Parathyroid adenoma (tissue), 2 donors: Measurements from ENCODE around the gene ST3GAL3.

Experiments
- H2AFZ ChIP-seq: fragments of 300-600 bp; sonication (generic); one replicate; pipeline ENCODE4 v1.7.0; 2017; ENCODE audit warnings: antibody characterized with exemption, mild to moderate bottlenecking
- H3K27ac ChIP-seq: fragments of 300-600 bp; sonication (generic); one replicate; pipeline ENCODE4 v1.7.0; 2017
- H3K27me3 ChIP-seq: fragments of 300-600 bp; sonication (generic); one replicate; pipeline ENCODE4 v1.7.0; 2017; ENCODE audit warnings: low read length; ENCODE audit not compliant: control insufficient read depth, insufficient read depth
- H3K36me3 ChIP-seq: fragments of 300-600 bp; sonication (generic); one replicate; pipeline ENCODE4 v1.7.0; 2017; ENCODE audit warnings: low read length; ENCODE audit not compliant: control insufficient read depth, insufficient read depth
- H3K4me1 ChIP-seq: fragments of 300-600 bp; sonication (generic); one replicate; pipeline ENCODE4 v1.7.0; 2017; ENCODE audit warnings: control low read depth
- H3K4me2 ChIP-seq: fragments of 300-600 bp; sonication (generic); one replicate; pipeline ENCODE4 v1.7.0; 2017; ENCODE audit warnings: low read length
- H3K4me3 ChIP-seq: fragments of 300-600 bp; sonication (generic); one replicate; pipeline ENCODE4 v1.7.0; 2017; ENCODE audit warnings: low read depth, low read length
- H3K79me2 ChIP-seq: fragments of 300-600 bp; sonication (generic); one replicate; pipeline ENCODE4 v1.7.0; 2017; ENCODE audit warnings: control low read depth
- H3K9ac ChIP-seq: fragments of 300-600 bp; sonication (generic); one replicate; pipeline ENCODE4 v1.7.0; 2017; ENCODE audit warnings: mild to moderate bottlenecking
- H3K9me3 ChIP-seq: fragments of 300-600 bp; sonication (generic); one replicate; pipeline ENCODE4 v1.7.0; 2017; ENCODE audit warnings: low read length; ENCODE audit not compliant: control insufficient read depth
- TF ChIP-seq, protein P1 (sequence below): fragments of 300-600 bp; sonication (generic); IDR thresholded peaks from one replicate; pipeline ENCODE4 v1.7.0; 2017; ENCODE audit warnings: antibody characterized with exemption, mild to moderate bottlenecking
- donor health status: primary hyperparathyroidism.

ST3GAL3 gene

DNA sequence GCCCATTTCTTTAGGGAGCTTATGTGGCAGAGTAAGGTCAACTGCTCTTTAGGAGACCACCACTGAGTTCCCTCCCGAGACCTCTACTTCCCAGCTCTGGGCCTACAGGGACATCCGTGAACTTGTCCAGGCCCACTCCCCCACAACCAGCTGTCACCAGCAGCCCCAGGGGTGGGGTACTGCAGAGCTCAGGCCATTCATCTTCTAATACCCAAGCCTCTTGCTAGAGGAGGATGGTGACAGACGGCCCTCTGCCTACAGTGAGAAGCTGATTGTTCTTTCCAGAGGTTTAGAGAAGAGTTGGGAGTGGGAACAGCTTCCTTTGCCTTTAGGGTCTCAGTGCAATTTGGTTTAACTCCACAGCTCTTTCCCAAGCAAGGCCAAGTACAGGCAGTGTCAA lies 193.1 kb downstream of the ST3GAL3 start:
- no peak overlapping the region for H3K9ac ChIP-seq
- no peak overlapping the region for H3K4me2 ChIP-seq
- no peak overlapping the region for H3K27ac ChIP-seq
- H3K4me3 ChIP-seq, result no peak overlapping the region
- no peaks in the 10 kb centered on the region for H3K27me3 ChIP-seq
- TF ChIP-seq, protein P1, sequence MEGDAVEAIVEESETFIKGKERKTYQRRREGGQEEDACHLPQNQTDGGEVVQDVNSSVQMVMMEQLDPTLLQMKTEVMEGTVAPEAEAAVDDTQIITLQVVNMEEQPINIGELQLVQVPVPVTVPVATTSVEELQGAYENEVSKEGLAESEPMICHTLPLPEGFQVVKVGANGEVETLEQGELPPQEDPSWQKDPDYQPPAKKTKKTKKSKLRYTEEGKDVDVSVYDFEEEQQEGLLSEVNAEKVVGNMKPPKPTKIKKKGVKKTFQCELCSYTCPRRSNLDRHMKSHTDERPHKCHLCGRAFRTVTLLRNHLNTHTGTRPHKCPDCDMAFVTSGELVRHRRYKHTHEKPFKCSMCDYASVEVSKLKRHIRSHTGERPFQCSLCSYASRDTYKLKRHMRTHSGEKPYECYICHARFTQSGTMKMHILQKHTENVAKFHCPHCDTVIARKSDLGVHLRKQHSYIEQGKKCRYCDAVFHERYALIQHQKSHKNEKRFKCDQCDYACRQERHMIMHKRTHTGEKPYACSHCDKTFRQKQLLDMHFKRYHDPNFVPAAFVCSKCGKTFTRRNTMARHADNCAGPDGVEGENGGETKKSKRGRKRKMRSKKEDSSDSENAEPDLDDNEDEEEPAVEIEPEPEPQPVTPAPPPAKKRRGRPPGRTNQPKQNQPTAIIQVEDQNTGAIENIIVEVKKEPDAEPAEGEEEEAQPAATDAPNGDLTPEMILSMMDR, result no peak
- no peaks in the 10 kb centered on the region for H3K9me3 ChIP-seq
- H3K4me1 ChIP-seq, result no peaks in the 10 kb centered on the region
- H2AFZ ChIP-seq, result no peak overlapping the region
- no peaks in the 10 kb centered on the region for H3K79me2 ChIP-seq
- H3K36me3 ChIP-seq, result no peaks in the 10 kb centered on the region

- no peak overlapping the region for H3K4me3 ChIP-seq
- H3K27ac ChIP-seq, result no peak overlapping the region
- no peak overlapping the region for H2AFZ ChIP-seq
- no peak overlapping the region for H3K9ac ChIP-seq
- H3K4me1 ChIP-seq, result no peaks in the 10 kb centered on the region
- no peaks in the 10 kb centered on the region for H3K36me3 ChIP-seq
- TF ChIP-seq, protein P1, result no peak
- H3K79me2 ChIP-seq, result no peaks in the 10 kb centered on the region
- H3K9me3 ChIP-seq, result no peaks in the 10 kb centered on the region
- H3K4me2 ChIP-seq, result no peak overlapping the region
- H3K27me3 ChIP-seq, result no peaks in the 10 kb centered on the region
Measured at GRCh38 chr1:43901196-43901961, 194.0 kb downstream of the ST3GAL3 start.

- Histone ChIP-seq H3K9ac (no peak overlapping the region), H3K27ac (no peak overlapping the region), H2AFZ (no peak overlapping the region), H3K9me3 (no peaks in the 10 kb centered on the region), H3K27me3 (no peaks in the 10 kb centered on the region), H3K4me1 (no peaks in the 10 kb centered on the region), H3K79me2 (no peaks in the 10 kb centered on the region), H3K4me2 (no peak overlapping the region), H3K36me3 (no peaks in the 10 kb centered on the region), H3K4me3 (no peak overlapping the region)
- TF ChIP-seq, protein P1, result no peak
Measured at GRCh38 chr1:43902058-43902831, 194.9 kb downstream of the ST3GAL3 start.

- TF ChIP-seq, protein P1, result no peak
- Histone ChIP-seq H2AFZ (no peak overlapping the region), H3K4me3 (no peak overlapping the region), H3K9ac (no peak overlapping the region), H3K79me2 (no peaks in the 10 kb centered on the region), H3K36me3 (no peaks in the 10 kb centered on the region), H3K4me2 (no peak overlapping the region), H3K27me3 (no peaks in the 10 kb centered on the region), H3K27ac (no peak overlapping the region), H3K9me3 (no peaks in the 10 kb centered on the region), H3K4me1 (no peaks in the 10 kb centered on the region)
Measured at GRCh38 chr1:43904660-43905551, 197.6 kb downstream of the ST3GAL3 start.
